NCI-H345 treated with DMSO at 0.1 percent for 48 hours (cell line): ENCODE measurements around the gene RUSC2.
"Not testable (repeated sequence)": the region's sequence is repeated elsewhere in the genome, so short reads cannot be mapped to it uniquely, and the experiment has no call there.

Experiments used
- DNase-seq: peaks from one replicate; lab custom pipeline; 2025; ENCODE audit not compliant: unreplicated experiment; lab: John Stamatoyannopoulos, UW

Gene RUSC2

DNA sequence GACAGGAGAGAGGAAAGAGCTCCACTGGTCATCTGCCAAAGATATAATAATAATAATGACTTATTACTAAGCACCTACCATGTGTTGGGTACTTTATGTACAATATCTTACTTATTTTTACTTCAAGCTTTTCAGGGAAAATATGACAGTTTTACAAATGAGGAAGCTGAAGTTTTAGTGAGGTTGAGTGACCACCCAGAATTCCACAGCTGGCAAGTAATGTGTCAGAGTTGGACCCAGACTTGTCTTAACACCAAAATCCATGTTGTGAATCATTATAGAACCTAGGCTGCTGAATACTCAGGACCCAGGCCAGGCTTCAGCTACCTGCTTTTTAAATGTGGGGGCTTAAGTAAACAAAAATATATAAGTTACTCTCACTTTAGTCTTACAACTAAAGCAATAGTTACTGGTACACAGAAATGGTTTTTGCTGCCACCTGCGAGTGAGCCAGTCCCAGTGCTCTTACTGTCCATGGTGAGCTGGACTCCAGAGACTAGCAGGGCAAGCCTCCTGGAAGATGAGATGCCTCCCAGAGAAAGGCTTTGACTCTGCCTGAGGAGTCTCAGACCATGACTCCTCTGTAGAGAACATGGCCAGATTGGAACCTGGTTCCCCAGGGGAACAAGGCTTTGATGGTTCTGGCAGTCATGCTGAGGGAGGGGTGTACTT, 29.9 kb downstream of the RUSC2 start:
- DNase-seq: no peak

DNA sequence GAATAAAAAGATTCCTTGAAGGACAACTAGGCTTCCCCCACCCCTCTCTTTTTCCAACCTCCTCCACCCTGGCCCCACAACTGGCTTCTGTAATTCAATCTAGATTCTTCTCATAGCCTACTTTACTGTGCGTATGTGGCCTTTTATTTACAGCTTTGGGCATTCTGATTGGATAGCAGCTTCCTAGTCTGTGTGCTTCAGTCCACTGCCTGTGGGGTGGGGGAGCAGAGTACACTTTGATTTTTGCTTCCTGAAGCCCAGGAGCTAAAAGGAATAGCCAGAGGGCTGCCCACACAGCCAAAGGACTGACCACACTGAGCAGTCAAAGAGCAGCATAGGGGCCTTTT, 30.4 kb downstream of the RUSC2 start:
- no peak for DNase-seq

DNA sequence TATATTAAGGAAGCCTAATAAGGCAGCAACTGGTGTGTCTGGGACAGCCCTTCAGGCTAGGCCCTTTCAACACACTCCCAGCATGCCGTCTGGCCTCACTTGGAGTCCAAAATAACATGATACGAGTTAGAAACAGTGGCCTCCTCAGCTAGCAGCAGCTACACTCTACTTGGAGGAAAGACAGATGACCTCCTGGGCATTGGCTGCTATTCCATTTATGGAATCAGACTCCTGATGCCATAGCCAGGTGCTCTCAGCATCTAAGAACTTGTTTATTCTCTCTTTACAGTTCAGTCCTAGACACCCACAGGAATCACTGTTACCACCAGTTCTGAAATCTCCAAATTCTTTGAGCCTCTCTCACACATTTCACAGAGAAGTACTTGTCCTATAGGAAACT, 31.8 kb downstream of the RUSC2 start:
- DNase-seq: no peak

DNA sequence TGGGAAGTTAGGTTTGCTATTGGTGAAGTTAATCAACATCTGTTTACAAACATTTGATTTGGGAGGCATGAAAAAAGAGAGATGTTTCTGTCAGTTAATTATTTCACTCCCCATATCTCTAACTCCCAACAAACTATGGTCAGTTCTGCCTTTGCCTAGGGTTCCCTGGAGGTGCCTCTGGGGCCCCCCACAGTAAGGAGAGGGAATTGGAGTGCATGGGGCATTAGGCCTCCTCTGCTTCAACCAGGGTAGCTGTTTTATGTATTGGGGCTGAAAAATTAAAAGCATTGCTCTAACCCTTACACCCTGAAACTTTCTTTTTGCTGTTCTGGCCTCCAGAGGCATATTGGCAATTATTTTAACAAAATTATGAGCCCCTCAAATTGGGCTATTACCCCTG, 32.3 kb downstream of the RUSC2 start:
- no peak for DNase-seq

DNA sequence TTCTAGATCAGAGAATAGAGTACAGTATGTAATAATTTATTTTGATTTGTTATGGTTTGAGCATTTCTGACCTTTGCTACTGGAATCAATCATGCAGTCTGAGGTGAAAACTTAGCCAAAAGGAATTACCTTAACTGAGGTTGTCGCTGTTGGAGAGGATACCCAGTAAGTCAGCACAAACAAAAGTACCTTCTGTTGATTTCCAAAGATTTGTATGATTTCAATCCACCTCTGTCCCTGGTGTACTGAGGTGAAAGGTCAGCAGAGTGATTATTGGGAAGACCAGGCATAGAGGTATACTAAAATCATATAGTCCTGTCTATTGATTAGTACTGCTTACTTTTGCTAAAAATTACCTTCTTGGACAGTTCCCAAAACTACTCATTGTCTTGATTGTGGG, 32.8 kb downstream of the RUSC2 start:
- no peak for DNase-seq

DNA sequence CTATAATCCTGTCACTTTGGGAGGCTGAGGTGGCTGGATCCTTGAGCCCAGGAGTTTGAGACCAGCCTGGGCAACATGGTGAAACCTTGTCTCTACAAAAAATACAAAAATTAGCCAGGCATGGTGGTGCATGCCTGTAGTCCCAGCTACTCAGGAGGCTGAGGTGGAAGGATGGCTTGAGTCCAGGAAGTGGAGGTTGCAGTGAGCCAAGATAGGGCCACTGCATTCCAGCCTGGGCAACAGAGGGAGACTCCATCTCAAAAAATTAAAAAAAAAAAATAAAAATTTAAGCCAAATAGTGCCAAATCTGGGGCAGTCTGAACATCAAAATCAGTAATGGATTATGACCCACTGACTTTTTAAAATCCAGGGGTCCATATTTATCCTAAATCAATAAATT, 33.6 kb downstream of the RUSC2 start:
- not testable (repeated sequence) for DNase-seq

DNA sequence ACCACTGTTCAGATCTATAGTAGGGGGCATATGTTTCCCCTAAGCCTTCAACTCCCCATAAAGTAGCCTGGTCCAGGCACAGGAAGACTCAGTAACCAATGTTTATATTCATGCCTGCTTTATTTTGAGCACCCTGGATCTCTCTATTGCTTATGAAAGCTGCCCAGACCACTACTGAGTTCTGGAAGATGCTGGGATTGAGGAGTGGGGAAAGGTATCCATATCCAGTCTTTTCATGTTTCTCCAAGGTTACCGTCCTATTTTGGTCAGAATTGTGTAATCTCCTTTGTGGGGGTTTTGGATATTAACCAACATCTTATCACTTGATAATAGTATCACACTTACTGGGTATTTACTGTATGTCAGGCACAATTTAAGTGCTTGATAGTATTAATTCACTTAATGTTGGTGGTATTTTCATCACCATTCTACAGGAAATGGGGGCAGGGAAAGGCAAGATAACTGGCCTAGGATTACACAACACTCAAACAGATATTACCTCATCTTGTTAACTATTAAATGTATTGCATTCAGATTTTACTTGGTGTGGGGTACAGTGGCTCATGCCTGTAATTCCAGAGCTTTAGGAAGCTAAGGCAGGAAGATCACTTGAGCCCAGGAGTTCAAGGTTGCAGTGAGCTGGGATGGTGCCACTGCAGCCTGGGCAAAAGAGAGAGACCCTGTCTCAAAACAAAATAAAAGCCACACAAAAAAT, 36.3 kb downstream of the RUSC2 start:
- no peak for DNase-seq

DNA sequence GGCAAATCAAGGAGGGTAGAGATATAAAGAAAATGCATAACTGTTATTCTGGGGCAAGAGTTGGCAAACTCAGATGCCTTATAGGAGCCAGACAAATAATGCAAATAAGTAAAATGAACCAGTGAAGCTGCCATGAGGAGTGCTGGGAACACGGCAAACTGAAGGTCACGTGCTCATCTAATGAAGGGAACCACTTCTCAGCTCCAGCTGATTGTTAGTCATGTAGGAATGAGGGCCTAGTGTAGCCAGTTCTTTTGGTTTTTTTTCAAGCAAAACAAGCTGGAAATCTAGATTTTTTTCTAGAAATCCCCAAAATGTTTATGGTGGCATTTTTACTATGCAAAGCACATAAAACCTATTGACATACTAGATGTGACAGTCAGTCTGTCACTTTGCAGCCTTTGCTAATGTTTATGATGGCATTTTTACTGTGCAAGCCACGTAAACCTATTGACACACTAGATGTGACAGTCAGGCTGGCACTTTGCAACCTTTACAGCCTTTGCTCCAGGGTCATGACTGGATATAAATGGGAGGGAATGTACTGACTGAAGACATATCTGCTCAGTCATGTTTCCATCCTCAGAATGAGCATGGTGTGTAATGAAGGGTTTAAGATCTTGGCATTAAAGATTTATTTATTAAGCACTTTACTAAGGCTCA, 39.4 kb downstream of the RUSC2 start:
- no peak for DNase-seq

DNA sequence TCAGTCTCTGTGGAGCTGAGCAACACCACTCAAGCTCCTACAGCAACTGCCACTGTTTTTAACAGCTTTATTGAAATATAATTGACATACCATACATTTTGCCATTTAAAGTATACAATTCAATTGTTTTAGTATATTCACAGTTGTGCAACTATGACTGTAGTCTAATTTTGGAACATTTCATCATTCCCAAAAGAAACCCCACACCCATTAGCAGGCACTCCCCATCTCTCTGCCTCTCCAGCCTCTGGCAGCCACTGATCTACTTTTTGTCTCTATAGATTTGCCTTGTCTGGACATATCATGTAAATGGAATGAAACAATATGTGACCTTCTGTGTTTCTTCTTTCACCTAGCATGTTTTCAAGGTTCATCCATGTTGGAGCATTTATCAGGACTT, 43.5 kb downstream of the RUSC2 start:
- no peak for DNase-seq

DNA sequence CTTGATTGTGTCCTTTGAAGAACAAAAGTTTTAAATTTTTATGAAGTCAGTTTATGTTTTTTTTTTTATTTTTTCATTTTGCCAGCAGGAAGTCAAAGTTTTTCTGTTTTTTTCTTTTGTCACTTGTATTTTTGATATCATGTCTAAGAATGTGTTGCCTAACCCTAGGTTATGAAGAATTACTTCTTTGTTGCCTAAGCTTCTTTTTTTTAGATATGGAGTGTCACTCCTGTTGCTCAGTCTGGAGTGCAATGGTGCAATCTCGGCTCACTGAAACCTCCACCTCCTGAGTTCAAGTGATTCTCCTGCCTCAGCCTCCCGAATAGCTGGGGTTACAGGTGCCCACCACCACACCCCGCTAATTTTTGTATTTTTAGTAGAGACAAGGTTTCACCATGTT, 45.0 kb downstream of the RUSC2 start:
- DNase-seq: not testable (repeated sequence)

DNA sequence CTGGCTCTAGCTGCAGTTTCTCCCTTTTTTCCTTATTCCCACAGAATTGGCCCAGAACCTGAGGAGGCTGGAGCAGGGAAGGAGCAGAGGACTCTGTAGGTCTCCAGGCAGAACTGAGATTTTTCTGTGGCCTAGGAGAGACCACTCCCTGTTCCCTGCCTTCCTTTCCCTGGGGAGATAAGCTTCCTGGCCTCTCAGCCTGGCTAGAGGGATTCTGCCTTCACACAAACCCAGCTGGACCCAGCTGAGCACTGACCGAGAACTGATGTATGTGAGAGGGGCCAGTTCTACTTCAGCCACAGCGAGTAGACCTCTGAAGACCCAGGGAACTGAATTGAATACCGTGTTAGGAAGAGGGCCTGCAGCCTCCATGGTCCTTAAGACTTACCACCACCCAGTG, 48.0 kb downstream of the RUSC2 start:
- no peak for DNase-seq

DNA sequence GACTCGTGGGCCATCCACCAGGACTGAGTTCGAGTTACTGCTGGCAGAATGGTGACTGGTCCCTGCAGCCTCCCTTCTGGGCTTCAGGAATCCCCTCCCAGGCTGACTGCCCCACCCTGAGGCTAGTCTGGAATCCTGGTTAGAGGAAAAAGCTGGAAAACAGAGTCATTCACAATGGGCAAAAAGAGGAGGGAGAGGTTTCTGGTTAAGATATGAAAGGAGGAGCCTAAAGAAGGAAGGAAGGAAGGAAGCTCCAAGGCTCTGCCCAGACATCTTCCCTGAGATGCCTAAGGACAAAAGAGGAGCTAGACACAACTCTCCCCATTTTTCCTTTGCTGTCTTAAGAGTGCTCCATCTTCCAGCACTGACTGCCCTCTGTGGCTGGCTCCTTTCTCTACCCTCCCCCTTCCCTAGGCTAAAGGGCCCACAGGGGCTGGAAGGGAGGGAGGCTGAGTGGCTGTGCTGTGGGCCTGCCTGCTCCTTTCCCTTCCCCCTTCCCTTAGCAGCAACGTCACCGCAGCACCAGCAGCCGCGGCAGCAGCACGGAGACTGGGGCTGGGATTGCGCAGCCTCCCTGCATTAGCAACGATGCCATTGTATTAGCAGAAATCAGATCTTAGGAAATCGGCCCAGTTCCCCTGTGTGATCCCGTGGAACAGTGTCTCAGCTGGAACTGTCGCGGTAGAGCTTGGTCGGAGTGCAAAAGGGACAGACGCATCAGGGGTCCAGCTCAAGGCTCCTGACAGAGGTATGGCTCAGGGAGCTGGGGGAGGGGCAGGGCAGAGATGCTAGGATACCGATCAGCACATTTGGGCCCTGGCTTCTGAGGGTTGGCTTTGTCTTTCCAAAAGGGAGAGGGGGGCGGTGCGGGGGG, 48.7 kb downstream of the RUSC2 start:
- DNase-seq: no peak
